GM10248 (cell line): ENCODE data around the gene MCMBP.

ENCODE experiments used
- CTCF ChIA-PET: fragments of 300-600 bp; sonication (Branson Sonifier 250); formaldehyde crosslinking; extraction: SDS; loops from one replicate; lab custom pipeline; 2021; ENCODE audit warnings: antibody characterized with exemption; lab: Yijun Ruan, JAX
- POLR2A ChIA-PET: fragments of 350-650 bp; sonication (Branson Sonifier 250); formaldehyde crosslinking; extraction: SDS; loops from one replicate; lab custom pipeline; 2020; ENCODE audit warnings: antibody characterized with exemption; lab: Yijun Ruan, JAX
- DNase-seq: peaks from one replicate; pipeline ENCODE4 v3.0.0; 2012; ENCODE audit errors: extremely low spot score
- CTCF ChIP-seq: IDR thresholded peaks from 2 replicates; pipeline ENCODE4 v1.5.1; 2012; ENCODE audit warnings: mild to moderate bottlenecking, low read depth; ENCODE audit errors: extremely low read depth, missing control alignments, control extremely low read depth

The MCMBP gene

GRCh38 chr10:119832951-119833350 is 39.7 kb downstream of the MCMBP start:
- ChIA-PET POLR2A (no interaction called here), CTCF (interaction anchor here (2.9 to 3.0 kb wide), 2 partner anchors 82 to 146 kb away, joined by 8 to 11 read pairs; no protein-coding TSS in a partner anchor)
- no peak for TF ChIP-seq CTCF
- no peak for DNase-seq

DNA sequence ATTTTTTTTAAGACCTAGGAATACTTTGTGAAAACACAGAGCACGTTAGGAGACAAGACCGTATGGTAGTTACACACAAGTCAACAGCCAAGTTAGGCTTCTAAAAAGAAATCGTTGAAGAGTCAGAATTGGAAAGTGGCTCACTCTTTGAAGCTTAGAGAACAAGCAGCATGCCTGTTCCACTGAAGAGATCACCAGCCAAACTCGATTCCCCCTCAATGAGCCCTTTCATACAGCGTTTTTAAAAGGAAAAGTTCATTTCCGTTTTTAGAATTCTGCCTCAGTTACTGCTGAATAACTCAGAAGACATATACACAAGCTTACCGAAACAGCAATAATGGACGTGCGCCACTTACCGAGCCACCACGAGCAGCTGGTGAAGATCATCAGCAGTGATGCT is 41.0 kb downstream of the MCMBP start:
- ChIA-PET POLR2A (no interaction called here), CTCF (interaction anchor here (1.1 to 3.0 kb wide), 5 partner anchors 8 to 145 kb away, joined by 3 to 11 read pairs (median 6); no protein-coding TSS in a partner anchor)
- no peak for TF ChIP-seq CTCF

DNA sequence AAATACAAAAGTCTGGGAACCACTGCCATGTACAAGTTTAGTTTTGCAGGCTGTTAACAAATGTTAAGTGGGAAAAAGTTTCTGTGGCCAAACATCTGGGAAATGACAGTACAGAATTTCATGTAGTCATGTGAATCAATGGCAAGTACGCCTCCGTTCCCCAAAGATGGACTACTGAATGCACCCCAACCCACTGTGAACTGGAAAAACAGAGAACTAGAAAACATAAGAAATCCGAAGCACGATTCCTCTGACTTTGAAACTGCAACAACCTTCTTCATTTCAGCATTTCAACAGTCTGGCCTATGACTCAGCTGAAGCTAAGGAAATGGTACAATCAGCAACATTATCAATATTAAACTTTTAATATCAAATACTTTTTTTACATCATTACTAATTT is 41.8 kb downstream of the MCMBP start:
- no peak for TF ChIP-seq CTCF
- ChIA-PET CTCF (interaction anchor here (1.1 to 3.0 kb wide), 5 partner anchors 9 to 144 kb away, joined by 3 to 11 read pairs (median 6); no protein-coding TSS in a partner anchor), POLR2A (no interaction called here)
- no peak for DNase-seq

More for the DNA sequence above, 41.0 kb downstream of the MCMBP start:
- DNase-seq = no peak

GRCh38 chr10:119829429-119829828 is 43.2 kb downstream of the MCMBP start:
- DNase-seq = no peak
- ChIA-PET CTCF (interaction anchor here (1.3 to 1.6 kb wide), 2 partner anchors 10 to 31 kb away, joined by 3 to 7 read pairs; no protein-coding TSS in a partner anchor), POLR2A (no interaction called here)
- TF ChIP-seq CTCF = no peak

- POLR2A ChIA-PET = no interaction called here
- no peak for TF ChIP-seq CTCF
- CTCF ChIA-PET = interaction anchor here (1.1 kb wide), 1 partner anchor 77 kb away, joined by 4 read pairs; no protein-coding TSS in a partner anchor
- no peak for DNase-seq
Measured at GRCh38 chr10:119827430-119827829, 45.2 kb downstream of the MCMBP start.

DNA sequence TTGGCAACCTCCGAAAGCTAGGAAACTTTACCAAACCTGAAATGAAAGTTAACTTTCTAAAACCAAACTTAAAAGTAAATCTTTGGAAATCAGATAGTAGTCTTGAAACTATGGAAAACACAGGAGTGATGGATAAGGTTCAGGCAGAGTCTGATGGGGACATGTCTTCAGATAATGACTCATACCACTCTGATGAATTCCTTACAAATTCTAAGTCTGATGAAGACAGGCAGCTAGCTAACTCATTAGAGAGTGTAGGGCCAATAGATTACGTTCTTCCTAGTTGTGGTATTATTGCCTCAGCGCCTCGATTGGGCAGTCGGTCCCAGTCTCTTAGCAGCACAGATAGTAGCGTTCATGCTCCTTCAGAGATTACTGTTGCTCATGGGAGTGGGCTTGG is 45.9 kb downstream of the MCMBP start:
- POLR2A ChIA-PET = no interaction called here
- CTCF ChIA-PET = no interaction called here
- DNase-seq = no peak
- TF ChIP-seq CTCF = no peak

GRCh38 chr10:119824299-119824698 is 48.3 kb downstream of the MCMBP start:
- TF ChIP-seq CTCF = no peak
- DNase-seq = no peak
- POLR2A ChIA-PET = no interaction called here
- CTCF ChIA-PET = no interaction called here
